Activated T-cell treated with anti-CD3 and anti-CD28 coated beads, Interleukin-2, amount 50 U/mL, for 24 hours (primary cell): ENCODE measurements around the gene IFRD1.

Experiments used
- DNase-seq: peaks from one replicate; pipeline ENCODE4 v3.0.0-alpha.2; 2020
- H3K27ac Mint-ChIP-seq: 2 replicates; pipeline ENCODE4 v1.8.0; 2020; ENCODE audit warnings: mild to moderate bottlenecking, mixed read lengths
- H3K27me3 Mint-ChIP-seq: 2 replicates; pipeline ENCODE4 v1.8.0; 2020; ENCODE audit warnings: mixed read lengths
- H3K36me3 Mint-ChIP-seq: 2 replicates; pipeline ENCODE4 v1.8.0; 2020; ENCODE audit warnings: low read depth, mixed read lengths
- H3K4me1 Mint-ChIP-seq: 2 replicates; pipeline ENCODE4 v1.8.0; 2020; ENCODE audit warnings: low read depth, mixed read lengths
- H3K4me3 Mint-ChIP-seq: 2 replicates; pipeline ENCODE4 v1.8.0; 2020; ENCODE audit warnings: mild to moderate bottlenecking, moderate library complexity, mixed read lengths
- H3K9me3 Mint-ChIP-seq: 2 replicates; pipeline ENCODE4 v1.8.0; 2020; ENCODE audit warnings: mixed read lengths

IFRD1 gene

GRCh38 chr7:112427984-112428383 lies 22.3 kb upstream of the IFRD1 start:
- Mint-ChIP-seq H3K27ac (no peak overlapping the region), H3K27me3 (no peaks in the 10 kb centered on the region), H3K36me3 (no peaks in the 10 kb centered on the region), H3K4me1 (peaks cover 9% of the 10 kb centered on the region), H3K4me3 (no peak overlapping the region), H3K9me3 (no peaks in the 10 kb centered on the region)
- DNase-seq = no peak

GRCh38 chr7:112428715-112429114 lies 21.5 kb upstream of the IFRD1 start:
- no peak for DNase-seq
- Mint-ChIP-seq H3K4me1 (peaks cover 2% of the 10 kb centered on the region), H3K27me3 (no peaks in the 10 kb centered on the region), H3K4me3 (no peak overlapping the region), H3K9me3 (no peaks in the 10 kb centered on the region), H3K36me3 (no peaks in the 10 kb centered on the region), H3K27ac (no peak overlapping the region)

GRCh38 chr7:112430649-112431048 lies 19.6 kb upstream of the IFRD1 start:
- no peaks in the 10 kb centered on the region for H3K36me3 Mint-ChIP-seq
- H3K27ac Mint-ChIP-seq = no peak overlapping the region
- DNase-seq = no peak
- no peaks in the 10 kb centered on the region for H3K27me3 Mint-ChIP-seq
- no peaks in the 10 kb centered on the region for H3K9me3 Mint-ChIP-seq
- no peaks in the 10 kb centered on the region for H3K4me1 Mint-ChIP-seq
- no peak overlapping the region for H3K4me3 Mint-ChIP-seq

- no peaks in the 10 kb centered on the region for H3K27me3 Mint-ChIP-seq
- H3K9me3 Mint-ChIP-seq = no peaks in the 10 kb centered on the region
- H3K27ac Mint-ChIP-seq = no peak overlapping the region
Measured at GRCh38 chr7:112431803-112432202, 18.5 kb upstream of the IFRD1 start.

GRCh38 chr7:112433289-112433688 lies 17.0 kb upstream of the IFRD1 start:
- Mint-ChIP-seq H3K4me1 (no peaks in the 10 kb centered on the region), H3K27me3 (no peaks in the 10 kb centered on the region), H3K36me3 (no peaks in the 10 kb centered on the region), H3K27ac (no peak overlapping the region), H3K9me3 (no peaks in the 10 kb centered on the region), H3K4me3 (no peak overlapping the region)
- no peak for DNase-seq

More at GRCh38 chr7:112431803-112432202, 18.5 kb upstream of the IFRD1 start:
- no peak for DNase-seq
- Mint-ChIP-seq H3K4me1 (no peaks in the 10 kb centered on the region), H3K4me3 (no peak overlapping the region), H3K36me3 (no peaks in the 10 kb centered on the region)

GRCh38 chr7:112437072-112437471 lies 13.2 kb upstream of the IFRD1 start:
- H3K27ac Mint-ChIP-seq = no peak overlapping the region
- no peaks in the 10 kb centered on the region for H3K36me3 Mint-ChIP-seq
- H3K4me3 Mint-ChIP-seq = no peak overlapping the region
- no peak for DNase-seq
- no peaks in the 10 kb centered on the region for H3K9me3 Mint-ChIP-seq
- no peaks in the 10 kb centered on the region for H3K4me1 Mint-ChIP-seq
- peaks cover 3% of the 10 kb centered on the region for H3K27me3 Mint-ChIP-seq

- Mint-ChIP-seq H3K9me3 (no peaks in the 10 kb centered on the region), H3K27ac (no peak overlapping the region), H3K36me3 (no peaks in the 10 kb centered on the region), H3K4me1 (peaks cover 3% of the 10 kb centered on the region), H3K27me3 (peaks cover 3% of the 10 kb centered on the region), H3K4me3 (no peak overlapping the region)
- no peak for DNase-seq
Measured at GRCh38 chr7:112439476-112439875, 10.8 kb upstream of the IFRD1 start.

GRCh38 chr7:112442210-112442609 lies 8.1 kb upstream of the IFRD1 start:
- H3K27ac Mint-ChIP-seq = no peak overlapping the region
- H3K27me3 Mint-ChIP-seq = peaks cover 3% of the 10 kb centered on the region
- H3K4me3 Mint-ChIP-seq = no peak overlapping the region
- DNase-seq = no peak
- H3K4me1 Mint-ChIP-seq = peaks cover 11% of the 10 kb centered on the region
- H3K9me3 Mint-ChIP-seq = no peaks in the 10 kb centered on the region
- no peaks in the 10 kb centered on the region for H3K36me3 Mint-ChIP-seq

- Mint-ChIP-seq H3K9me3 (no peaks in the 10 kb centered on the region), H3K27me3 (peaks cover 3% of the 10 kb centered on the region), H3K27ac (no peak overlapping the region), H3K4me1 (peaks cover 27% of the 10 kb centered on the region), H3K4me3 (no peak overlapping the region), H3K36me3 (no peaks in the 10 kb centered on the region)
- no peak for DNase-seq
Measured at GRCh38 chr7:112444505-112444904, 5.8 kb upstream of the IFRD1 start.

- Mint-ChIP-seq H3K36me3 (peaks cover 12% of the 10 kb centered on the region), H3K27me3 (peaks cover 3% of the 10 kb centered on the region), H3K4me1 (peaks cover 31% of the 10 kb centered on the region), H3K9me3 (no peaks in the 10 kb centered on the region), H3K4me3 (no peak overlapping the region), H3K27ac (peak overlapping the region; percentile 1)
- DNase-seq = no peak
Measured at GRCh38 chr7:112446431-112446830, 3.8 kb upstream of the IFRD1 start.

- Mint-ChIP-seq H3K36me3 (peaks cover 22% of the 10 kb centered on the region), H3K4me3 (no peak overlapping the region), H3K27ac (no peak overlapping the region), H3K9me3 (no peaks in the 10 kb centered on the region), H3K4me1 (peaks cover 38% of the 10 kb centered on the region), H3K27me3 (no peaks in the 10 kb centered on the region)
- DNase-seq = no peak
Measured at GRCh38 chr7:112447406-112447805, 2.9 kb upstream of the IFRD1 start.

GRCh38 chr7:112448381-112448780 lies 1.9 kb upstream of the IFRD1 start:
- DNase-seq = no peak
- Mint-ChIP-seq H3K27me3 (no peaks in the 10 kb centered on the region), H3K9me3 (no peaks in the 10 kb centered on the region), H3K27ac (peak overlapping the region; percentile 99), H3K36me3 (peaks cover 29% of the 10 kb centered on the region), H3K4me1 (peaks cover 46% of the 10 kb centered on the region), H3K4me3 (no peak overlapping the region)

GRCh38 chr7:112448891-112449290 lies 1.4 kb upstream of the IFRD1 start:
- DNase-seq = no peak
- H3K36me3 Mint-ChIP-seq = peaks cover 34% of the 10 kb centered on the region
- H3K4me3 Mint-ChIP-seq = peak overlapping the region; percentile 94
- peaks cover 51% of the 10 kb centered on the region for H3K4me1 Mint-ChIP-seq
- H3K27me3 Mint-ChIP-seq = no peaks in the 10 kb centered on the region
- H3K27ac Mint-ChIP-seq = peak overlapping the region; percentile 99
- no peaks in the 10 kb centered on the region for H3K9me3 Mint-ChIP-seq

GRCh38 chr7:112449353-112449752 lies 907 bp upstream of the IFRD1 start:
- no peaks in the 10 kb centered on the region for H3K9me3 Mint-ChIP-seq
- peak; percentile 44 for DNase-seq
- H3K4me1 Mint-ChIP-seq = peaks cover 48% of the 10 kb centered on the region

GRCh38 chr7:112450807-112451761 lies 824 bp downstream of the IFRD1 start:
- DNase-seq = peak; percentile 87
- Mint-ChIP-seq H3K9me3 (no peaks in the 10 kb centered on the region), H3K36me3 (peaks cover 50% of the 10 kb centered on the region), H3K27ac (peak overlapping the region; percentile 99), H3K4me3 (peak overlapping the region; percentile 94), H3K27me3 (no peaks in the 10 kb centered on the region), H3K4me1 (peaks cover 56% of the 10 kb centered on the region)

More at GRCh38 chr7:112449353-112449752, 907 bp upstream of the IFRD1 start:
- Mint-ChIP-seq H3K27me3 (no peaks in the 10 kb centered on the region), H3K4me3 (peak overlapping the region; percentile 94), H3K27ac (peak overlapping the region; percentile 99), H3K36me3 (peaks cover 36% of the 10 kb centered on the region)
